Measurements from ENCODE around the gene CDON.
"Not testable (repeated sequence)": the region's sequence is repeated elsewhere in the genome, so short reads cannot be mapped to it uniquely, and the experiment has no call there.

The CDON gene

DNA sequence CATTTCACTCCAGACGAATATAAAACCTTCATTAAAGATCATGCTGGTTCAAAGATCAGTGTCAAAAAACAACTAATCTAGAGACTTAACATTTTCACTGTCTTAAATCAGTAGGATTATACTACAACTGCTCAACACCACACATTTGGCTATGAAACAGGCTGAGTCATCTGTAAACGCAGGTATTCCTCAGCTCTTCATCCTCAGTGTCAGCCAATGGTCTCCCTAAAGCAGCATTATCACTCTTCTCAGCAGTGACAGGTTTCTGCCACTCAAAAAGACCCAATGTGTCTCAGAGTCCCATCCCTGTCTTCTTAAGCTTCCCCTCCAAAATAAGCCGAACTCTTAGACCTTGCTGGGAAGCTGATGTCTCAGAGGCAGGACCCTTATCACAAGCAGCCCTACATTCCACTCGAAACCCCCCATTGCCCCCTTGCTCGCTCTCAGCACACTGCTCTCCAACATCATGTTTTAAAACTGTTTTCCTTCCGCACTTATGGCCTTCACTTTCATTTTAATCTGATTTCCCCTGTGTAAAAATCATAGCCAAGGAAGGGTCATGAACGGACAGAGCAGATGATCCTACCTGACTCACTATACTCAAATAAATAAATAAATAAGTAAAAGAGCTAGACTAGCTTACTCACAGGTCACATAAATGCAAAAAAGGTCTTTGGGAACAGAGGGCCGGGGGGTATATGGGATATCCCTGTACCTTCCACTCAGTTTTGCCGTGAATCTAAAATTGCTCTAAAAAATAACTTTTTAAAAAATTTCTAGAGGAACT lies 23.0 kb downstream of the CDON start:
- DNase-seq: no peak

DNA sequence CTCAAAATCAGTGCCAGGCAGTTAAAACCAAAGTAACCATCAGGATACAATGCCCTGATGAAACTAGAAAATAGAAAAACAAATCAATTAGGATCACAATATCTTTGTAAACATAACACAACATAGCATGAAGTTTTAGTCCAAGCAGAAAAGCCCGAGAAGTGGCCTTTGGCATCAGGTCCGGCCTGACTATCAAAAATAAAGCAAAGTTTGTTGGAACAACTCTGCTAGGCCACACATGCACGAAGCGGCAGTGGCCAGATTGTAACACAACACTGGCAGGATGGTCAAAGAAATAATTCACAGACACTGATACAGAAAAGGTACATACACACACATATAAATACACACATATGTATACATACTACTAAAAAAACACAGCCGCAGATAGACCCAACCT lies 26.9 kb downstream of the CDON start:
- DNase-seq: no peak

DNA sequence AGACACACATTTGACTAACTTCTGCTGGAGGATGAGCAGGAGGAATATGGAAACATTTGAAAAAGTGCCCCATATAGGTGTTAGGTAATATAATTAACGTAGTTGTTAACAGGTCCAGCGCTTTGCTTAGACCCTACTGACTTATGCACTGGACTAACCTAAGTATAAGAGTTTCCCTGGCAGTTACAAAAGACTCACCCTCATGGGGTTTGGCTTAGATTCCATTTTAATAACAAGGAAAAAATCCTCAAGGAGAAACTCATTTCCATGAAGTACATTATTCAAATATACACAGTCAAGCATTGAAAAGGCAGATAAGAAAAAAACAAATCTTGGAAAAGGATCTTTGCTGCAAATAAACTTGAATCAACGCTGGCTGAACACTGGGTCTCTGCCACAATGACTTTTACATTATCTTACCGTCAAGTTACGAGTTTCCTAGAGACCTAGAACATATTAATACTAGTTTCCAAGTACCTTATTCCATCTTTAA lies 27.7 kb downstream of the CDON start:
- no peak for DNase-seq

DNA sequence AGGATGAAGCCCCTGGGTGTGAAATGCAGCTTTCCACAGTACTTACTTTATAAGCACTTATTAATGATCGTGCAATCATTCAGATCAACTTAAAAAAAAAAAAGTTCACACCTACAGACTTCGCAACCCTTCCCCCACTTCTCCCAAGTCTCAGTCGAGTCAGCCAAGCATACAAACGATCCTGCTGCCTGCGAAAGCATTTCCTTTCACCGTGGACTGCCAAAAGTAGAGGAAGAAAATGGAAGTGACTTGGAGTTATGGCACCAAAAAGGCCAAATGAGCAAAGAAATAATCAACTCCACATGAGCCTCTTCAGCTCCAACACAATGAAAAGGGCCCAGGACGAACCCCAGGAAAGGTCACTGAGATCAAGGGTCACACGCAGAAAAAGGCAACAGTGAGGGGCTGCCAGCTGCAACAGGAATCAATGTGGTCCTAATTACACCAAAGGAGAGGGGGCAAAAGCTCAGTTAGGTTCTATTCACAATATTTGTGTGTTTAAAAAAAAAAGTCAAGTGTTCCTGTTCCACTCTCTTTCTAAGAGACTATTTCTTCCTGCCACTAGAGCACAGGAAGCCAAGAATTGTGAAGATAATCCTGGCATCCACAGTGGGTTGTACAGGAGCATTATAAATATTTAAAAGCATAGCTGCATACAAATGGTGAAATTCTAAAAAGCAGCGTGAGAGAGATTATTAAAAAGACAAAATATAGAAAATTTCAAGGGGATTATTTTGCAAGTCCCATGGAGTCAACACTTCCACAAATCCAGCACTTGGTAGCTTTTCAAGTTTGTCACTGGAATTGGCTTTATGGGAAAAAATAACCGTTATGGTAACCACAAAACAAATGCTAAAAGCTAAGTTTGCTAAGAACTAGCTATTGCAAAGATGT lies 28.4 kb downstream of the CDON start:
- DNase-seq: no peak

DNA sequence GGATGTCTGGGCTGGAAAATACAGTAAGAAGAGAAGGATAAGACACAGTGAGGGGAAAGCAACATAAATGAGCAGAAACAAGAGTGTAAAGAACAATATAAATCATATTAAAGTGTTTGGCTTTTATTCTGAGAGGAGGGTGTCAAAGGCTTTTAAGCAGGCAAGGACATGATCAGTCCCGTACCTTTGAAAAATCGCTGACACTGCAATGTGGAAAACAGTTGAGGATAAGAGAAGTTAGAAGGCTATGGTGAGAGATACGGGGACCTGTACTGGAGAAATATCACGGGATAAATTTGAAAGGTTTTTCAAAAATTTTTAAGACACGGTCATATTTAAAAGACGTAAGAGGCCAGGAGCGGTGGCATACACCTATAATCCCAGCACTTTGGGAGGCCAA lies 30.3 kb downstream of the CDON start:
- no peak for DNase-seq

DNA sequence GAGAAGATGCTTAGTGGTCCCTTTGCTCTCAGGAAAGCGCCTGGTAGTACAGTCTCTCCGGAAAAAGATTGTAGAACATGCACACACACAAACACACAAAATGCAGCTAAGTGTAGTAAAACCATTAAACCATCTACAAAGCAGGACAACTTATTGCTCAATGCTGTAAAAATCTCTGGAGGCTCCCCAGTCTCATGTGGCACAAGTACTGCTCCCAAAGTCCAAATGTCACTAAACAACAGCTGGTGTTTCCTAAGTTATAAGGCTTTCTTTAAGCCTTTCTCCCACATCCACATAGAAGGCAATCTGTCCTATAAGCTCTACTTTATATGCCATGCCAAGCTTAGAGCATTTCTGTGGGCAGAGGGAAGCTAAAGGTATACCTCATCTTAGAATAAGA lies 32.9 kb downstream of the CDON start:
- no peak for DNase-seq

DNA sequence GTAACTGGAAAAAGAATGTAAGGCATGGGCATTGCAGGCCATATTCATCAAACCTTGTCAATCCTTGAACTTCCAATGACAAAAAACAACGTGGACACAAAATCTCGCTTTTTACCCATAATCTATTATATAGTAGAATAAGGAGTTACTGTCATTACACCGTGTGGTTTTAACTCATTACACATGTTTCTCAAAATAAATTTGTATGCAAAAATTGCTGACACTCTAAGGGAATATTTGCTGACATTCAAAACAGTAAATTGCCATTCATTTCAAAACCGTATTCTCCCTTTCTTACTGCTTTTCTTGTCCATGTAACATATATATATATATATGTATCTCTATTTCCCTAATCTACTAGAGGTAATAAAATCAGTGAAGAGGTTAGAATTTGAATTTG lies 33.4 kb downstream of the CDON start:
- no peak for DNase-seq

DNA sequence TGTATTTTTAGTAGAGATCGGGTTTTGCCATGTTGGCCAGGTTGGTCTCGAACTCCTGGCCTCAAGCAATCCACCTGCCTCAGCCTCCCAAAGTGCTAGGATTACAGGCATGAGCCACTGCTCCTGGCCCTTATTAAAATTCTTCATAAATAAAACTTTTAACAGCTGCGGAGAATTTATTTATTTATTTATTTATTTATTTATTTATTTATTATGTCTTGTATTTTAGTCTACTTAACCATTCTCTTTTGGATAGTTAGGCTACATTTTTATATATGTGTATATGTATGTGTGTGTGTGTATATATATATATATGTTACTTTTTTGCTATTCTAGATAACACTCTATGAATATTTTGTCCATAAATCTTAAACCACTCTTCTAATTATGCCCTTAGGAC lies 34.1 kb downstream of the CDON start:
- not testable (repeated sequence) for DNase-seq

DNA sequence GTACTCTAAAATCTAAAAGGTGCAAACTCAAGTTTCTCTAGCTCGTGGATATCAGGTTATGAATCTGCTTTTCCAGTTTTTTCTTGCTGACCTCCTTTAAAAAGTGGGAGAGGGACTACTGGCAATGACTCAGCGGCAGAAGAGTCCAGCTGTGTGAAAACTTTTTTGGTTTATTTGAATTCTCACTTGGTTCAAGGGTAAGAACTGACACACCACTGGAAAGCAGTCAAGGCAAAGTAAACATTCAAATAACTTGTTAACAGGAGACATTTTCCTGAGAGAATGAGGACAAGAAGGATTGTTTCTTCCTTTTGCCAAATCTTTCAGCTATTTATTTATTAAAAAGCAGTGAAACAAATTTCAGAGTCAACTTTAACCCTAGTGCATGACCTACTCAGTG lies 36.1 kb downstream of the CDON start:
- no peak for DNase-seq

DNA sequence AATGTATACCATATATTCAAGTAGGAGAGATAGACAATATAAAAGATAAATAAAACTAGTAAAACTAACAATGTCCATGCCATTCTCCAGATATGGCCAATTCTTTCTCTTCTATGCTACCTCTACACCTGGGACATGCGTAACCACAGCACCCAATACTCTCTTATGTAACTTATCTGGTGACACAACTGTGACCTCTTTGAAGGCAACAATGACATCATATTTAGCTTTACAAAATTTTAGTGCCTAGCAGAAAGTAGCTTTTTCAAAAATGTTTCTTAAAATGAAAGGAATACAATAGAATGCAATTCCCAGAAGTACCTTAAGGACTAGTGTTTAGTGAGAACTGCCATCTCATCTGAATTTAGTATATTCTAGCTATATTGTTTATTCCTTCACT lies 36.8 kb downstream of the CDON start:
- DNase-seq: no peak

DNA sequence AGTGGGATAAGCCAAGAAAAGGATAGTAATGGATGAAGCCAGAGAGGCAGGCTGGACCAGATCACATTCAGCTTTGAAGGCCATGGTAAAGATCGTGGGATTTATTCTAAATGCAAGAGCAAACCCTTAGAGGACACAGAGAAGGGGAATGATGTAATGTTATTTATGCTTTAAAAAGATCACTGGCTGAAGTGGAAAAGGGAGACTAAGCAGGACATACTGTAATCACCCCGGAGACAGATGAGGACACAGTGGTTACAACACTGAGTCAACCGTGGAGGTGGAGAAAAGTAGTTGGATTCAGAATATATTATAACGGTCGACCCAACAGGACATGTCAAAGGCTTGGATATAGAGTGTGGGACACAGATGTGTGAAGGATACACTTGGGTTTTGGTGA lies 38.5 kb downstream of the CDON start:
- DNase-seq: no peak

DNA sequence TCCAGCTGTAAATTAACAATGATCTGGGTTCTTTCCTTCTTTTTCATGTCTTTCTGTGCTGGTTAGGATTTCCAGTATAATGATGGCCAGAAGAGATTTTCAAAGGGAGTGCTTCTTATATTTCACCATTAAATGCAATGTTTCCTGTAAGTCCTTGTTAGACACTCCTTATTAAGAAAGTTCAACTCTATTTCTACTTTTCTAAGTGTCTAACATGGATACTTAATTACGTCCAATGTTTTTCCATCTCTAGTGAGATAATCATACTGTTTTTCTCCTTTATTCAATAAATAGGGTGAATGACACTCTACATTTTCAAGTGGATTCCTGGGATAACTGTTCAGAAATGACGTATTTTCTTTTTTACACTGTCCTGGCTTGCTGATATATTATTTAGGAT lies 49.8 kb downstream of the CDON start:
- no peak for DNase-seq

DNA sequence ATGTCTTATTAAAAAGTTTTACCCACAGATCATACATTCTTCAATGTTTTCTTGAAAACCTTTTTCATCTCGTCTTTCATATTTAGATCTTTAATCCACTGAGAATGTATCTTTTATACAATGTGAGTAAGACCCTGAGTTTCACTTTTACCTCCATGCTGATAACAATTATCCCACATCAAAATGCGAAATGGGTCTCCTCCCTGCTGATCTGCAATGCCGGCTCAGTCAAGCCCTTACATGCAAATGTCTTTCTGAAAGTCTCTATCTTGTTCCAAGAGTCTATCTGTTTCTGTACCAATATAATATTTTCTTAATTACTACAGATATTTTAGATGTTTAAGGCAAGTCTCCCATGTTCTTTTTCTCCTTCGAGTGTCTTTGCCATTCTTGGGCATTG lies 50.9 kb downstream of the CDON start:
- DNase-seq: no peak

DNA sequence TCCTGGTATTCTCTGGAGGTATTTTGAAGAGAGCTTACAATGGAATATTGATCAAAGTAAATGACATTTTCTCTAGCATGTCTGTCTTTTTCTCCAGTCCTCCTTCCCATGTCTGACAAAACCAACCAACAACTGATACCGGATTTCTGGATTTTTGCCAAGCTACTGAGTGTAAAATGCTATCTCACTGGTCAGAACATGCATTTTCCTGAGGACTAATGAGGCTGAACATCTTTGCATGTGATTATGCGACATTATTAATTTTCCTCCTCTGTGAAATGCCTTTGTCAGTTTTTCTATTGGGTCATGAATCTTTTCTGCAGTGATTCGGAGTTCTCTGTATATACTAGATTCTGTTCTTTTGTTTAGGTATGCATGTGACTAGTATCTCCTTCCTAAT lies 51.4 kb downstream of the CDON start:
- no peak for DNase-seq

DNA sequence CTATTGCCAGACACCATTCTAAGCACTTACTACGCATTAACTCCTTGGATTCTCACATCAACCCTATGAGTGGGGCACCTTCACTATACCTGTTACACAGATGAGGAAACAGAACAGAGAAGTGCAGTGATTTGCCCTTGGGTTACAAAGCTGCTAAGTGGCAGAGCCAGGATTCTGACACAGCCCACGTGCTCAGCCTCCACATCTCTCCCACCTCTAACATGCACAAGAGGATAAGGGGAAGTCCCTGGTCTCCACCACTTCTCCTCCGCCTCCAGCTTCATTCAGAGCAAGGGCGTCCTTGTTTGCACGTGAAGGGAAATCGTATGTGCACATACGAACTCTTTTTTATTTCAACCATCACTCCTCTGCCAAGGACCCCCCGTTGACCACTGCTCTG lies 53.7 kb downstream of the CDON start:
- DNase-seq: no peak

DNA sequence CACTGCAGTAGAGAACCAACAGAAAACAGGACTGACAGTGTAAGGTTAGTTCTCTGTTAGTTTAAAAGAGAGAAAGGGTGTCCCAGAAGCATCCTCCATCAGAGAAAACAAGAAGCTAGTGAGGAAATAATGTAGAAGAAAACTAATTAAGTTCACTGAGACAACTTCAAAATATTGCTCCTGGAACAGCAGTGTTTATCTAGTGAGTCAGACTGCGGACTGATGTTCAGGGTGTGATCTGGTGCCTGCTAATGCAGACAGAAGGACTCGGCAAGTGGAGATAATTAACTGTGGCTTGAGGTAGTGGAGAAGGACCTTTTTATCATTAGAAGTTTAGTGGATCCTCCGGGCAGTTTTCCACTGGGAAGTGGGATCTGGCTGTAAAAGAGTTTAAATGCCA lies 55.4 kb downstream of the CDON start:
- no peak for DNase-seq

DNA sequence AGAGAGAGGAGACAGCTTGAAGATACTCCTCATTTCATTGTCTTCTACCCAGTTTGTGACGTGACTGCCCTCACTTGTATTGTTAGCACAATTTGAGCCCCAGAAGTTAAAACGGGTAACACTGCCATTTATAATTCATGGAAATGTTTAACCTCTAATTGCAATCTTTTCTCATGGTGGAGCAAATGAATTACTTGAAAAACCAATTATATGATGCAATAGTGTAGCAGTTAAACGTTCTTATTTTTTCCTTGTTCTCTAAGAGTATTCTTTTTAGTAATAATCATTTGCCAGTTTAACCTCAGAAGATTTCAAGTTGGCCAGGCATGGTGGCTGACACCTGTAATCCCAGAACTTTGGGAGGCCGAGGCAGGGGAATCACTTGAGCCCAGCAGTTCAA lies 56.6 kb downstream of the CDON start:
- DNase-seq: no peak

DNA sequence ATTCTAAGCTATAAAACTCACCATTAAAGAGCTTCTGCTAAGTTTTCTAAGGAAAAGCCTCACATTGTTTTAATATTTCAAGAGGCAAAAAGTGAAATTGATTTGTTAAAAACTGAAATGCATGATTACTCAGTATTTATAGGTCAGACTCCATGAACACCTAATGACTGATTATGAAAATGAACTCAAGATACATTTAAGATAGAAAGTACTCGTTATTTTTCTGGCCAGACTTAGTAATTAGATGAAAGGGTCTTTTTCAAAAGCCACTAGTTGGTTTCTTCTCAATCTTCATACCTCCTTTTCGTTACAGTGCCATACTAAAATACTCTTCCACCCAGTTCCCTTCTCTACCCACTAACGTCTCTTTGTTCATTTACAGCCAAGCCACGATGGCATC lies 60.5 kb downstream of the CDON start:
- DNase-seq: no peak

DNA sequence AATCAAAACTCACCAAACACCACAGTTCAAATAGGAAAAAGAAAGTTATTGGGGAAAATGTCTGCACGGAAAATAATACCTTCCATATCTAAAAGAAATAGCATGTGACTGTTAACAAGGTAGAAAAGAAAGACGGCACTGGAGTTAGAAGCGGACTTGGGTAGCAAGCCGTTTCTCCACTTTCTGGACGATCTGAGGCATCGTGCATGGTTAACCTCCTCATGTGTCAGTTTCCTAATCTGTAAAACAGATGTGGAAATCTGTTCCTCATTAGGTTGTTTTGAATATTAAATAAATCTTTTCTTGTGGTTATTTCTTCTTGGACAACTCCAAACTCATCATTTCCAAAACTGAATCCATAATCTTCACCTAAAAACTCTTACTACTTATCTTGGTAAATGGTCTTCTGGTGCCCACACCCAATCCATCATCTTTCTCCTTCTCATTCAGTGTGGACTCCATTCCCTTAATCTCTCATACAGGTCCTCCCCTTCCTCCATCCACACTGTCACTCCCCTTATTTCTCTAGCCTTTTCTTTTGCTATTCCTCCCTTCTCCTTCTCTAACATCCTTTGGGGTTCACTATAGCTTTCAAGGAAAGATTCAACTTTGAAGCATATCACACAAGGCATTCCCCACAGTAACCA lies 63.3 kb downstream of the CDON start:
- no peak for DNase-seq

DNA sequence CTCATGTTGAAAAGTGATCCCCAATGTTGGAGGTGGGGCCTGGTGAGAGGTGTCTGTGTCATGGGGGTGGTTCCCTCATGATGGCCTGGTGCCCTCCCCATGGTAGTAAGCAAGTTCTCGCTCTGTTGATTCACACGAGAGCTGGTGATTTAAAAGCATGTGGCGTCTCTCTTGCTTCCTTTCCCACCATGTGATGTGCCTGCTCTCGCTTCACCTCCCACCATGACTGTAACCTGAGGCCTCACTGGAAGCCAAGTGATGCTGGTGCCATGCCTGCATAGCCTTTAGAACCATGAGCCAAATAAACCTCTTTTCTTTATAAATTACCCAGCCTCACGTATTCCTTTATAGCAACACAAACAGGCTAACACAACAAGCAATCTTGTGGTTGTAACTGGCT lies 64.4 kb downstream of the CDON start:
- DNase-seq: no peak

DNA sequence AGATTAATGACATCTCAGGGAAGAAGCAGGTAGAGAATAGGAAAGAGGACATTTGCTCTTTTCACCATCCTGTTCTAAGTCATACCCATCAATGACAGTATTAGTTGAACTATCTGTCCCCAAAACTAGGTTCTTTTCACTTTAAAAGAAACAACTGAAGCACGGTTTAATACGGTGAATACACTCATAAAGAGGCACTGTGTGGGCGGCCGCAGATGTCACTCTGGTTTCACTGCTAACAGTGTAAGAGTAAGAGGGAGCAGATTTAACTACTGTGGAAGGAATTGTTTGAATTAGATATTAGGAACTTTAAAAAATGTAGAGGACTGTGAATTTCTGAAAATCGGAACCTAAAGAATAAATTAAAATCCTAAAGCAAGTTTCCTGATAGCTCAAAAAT lies 67.4 kb downstream of the CDON start:
- DNase-seq: no peak

DNA sequence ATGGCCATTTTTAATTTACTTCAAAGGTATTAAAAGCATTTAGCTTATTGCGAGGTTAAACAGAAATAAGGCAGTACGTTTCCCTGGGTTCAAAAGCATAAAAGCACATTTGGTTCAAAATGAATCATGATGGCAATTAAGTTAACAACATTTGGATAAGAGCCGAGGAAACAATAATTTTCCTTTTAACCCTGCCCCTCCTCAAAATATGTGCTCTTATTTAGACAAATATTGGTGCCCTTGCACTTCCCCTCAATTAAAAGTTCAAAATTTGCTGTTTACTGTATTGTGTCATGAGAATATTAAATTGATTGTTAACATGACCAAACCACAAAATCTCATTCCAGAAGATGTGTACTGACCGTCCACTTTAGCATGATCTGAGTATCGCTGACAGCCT lies 68.2 kb downstream of the CDON start:
- DNase-seq: no peak

DNA sequence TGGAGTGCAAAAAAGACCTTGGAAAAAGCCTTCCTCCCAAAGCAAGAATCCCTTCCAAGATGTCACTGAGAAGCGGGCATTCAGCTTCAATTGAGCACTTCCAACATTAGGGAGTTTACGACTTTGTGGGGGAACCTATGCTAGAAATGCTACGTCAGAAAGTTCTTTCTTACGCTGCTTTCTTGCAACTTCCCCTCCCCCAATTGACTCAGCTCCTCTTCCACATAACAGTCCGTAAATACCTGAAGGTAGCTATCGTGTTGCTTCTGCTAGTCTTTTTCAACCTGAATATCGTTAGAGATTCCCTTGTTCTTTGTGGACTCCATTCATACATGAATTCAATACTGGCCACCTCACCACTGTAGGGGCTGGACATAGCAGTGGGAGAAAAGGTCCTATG lies 69.8 kb downstream of the CDON start:
- DNase-seq: no peak

DNA sequence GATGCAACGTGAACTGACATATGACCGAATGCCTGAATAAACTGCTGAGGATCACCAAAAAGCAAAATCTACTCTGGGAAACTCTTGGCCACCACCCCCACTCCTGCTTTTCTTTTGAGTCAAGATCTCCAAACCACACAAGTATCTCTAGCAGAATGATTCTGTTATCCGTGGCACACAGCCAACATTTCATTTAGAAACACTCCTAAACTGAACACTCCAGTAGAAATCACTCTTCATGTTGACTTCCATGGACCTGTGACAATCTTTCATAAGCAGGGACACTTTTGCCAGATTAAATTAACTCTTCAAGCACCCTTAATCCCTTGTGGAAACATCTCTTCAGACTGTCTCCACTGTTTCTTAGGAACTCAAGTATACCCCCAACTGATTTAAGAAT lies 72.4 kb downstream of the CDON start:
- DNase-seq: no peak

Measured in CD4-positive, alpha-beta T cell treated with Interleukin-4 for 1 hour (primary cell).